GM18499 (cell line): ENCODE data around the gene PRRG1.
"Not testable (repeated sequence)": the region's sequence is repeated elsewhere in the genome, so short reads cannot be mapped to it uniquely, and the experiment has no call there.

Experiments used
- ATAC-seq: cut with Tn5 transposase; IDR thresholded peaks from one replicate; pipeline ENCODE4 v1.9.1; 2021; ENCODE audit warnings: moderate number of reproducible peaks; ENCODE audit not compliant: insufficient read depth, unreplicated experiment

The PRRG1 gene

GRCh38 chrX:37371578-37371991 is 22.4 kb downstream of the PRRG1 start:
- no peak for ATAC-seq

GRCh38 chrX:37378404-37378803 is 29.2 kb downstream of the PRRG1 start:
- ATAC-seq = no peak

DNA sequence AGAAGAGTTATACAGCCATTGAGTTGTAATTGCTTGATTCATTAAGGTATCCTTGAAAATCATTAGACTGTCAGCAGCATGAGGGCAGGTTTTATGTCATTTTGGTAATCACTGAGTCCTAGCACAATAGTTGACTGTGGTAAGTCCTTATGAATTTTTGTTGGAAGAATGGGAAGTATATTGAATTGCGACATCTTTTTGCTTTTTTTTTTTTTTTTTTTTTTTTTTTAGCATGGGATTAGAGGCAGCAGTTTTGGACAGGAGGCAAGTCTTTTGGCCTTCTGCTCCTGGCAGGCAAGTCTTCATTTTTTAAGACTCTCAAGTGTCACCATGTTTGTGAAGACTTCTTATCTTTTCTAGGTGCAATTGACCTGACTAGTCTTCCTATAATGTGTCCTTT is 29.7 kb downstream of the PRRG1 start:
- ATAC-seq = no peak

DNA sequence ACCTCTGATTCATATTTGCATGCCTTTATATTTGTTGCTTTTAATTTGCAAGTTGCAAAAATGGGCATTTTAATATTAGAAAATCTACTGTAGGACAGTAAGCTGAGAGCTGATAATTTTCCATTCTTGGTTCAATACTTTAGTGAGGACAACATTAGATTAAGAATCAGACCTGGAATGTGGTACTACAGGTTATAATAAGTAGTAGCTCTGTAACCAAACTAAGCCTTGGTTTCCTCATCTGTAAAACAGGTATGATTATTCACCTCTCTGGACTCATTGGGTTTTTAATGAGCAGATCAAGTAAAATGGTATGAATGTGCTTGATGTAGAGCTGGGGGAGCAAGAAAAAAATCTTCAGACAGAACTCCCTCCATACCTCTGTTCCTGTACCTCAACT is 31.1 kb downstream of the PRRG1 start:
- ATAC-seq = no peak

DNA sequence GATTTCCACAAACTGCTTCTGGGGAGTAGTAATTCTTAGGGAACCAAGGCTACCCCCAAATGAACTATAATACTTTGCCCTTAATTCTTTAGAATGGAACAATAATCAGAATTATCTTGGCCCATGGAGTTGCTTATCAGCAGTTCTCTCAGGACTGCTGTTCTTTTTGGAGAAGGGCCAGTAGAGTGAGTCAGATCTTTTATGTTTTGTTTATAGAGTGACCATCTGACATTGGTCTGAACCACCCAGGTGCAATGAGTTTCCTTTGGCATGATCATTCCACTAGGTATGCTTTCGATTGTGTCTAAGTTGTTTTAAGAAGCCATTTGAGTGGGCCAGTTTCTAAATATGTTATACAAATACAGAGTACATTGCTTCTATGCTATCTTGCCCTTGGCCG is 31.8 kb downstream of the PRRG1 start:
- no peak for ATAC-seq

GRCh38 chrX:37383313-37383712 is 34.1 kb downstream of the PRRG1 start:
- no peak for ATAC-seq

- ATAC-seq = no peak
These were observed 39.2 kb downstream of the PRRG1 start for GRCh38 chrX:37388413-37388812.

DNA sequence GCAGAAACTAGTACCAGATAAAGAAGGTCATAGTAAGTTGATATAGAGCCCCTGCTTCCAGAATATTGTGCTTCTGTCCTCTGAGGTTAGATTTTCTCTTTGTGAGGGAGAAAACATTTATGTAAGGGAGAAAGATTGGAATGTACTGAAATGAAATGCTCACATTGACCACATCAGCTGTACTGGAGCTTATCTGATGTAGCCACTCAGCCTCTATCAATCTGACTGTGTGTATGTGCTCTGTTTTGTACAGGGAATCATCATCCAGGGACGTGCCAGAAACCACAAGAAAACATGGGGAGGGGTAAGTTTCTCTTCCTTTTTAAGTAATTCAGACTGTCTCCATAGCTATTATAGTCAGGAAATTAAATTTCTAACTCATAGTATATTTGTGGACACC is 56.8 kb downstream of the PRRG1 start:
- no peak for ATAC-seq

- ATAC-seq = no peak
These were observed 58.6 kb downstream of the PRRG1 start for GRCh38 chrX:37407736-37408135.

DNA sequence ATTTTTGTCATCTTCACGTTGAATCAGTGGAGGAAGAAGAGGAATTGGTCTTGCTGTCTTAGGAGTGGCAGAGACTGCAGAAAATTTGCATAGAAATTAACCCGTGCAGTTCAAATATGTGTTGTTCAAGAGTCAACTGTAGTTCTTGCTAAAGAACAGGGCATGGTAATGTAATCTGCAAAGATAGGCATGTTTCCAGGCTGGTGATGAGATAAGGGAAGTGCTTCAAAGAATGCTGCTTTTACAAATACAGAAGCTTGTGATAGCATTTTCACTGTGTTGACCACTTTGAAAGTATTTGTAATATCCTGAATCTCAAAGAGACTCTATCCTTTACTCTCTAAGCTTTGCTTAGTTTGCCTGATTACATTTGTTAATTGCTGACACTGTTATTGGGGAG is 60.1 kb downstream of the PRRG1 start:
- no peak for ATAC-seq

DNA sequence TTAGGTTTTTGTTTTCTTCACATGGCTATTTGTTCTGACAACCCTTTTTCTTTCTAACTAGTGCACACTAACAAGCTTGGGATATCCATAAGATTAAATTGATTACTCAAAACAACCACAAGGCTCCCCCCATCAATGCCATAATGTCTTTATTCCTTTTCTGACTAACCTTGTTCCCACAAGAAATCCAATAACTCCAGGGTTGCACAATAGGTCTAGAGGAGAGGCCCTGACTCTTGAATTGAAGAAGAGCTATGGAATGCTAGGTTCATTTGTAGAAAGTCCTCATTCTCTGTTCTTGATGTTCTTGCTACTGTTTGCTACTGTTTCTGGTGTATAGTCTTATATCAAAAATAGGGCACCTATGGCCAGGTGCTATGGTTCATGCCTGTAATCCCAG is 71.0 kb downstream of the PRRG1 start:
- no peak for ATAC-seq

GRCh38 chrX:37420756-37421155 is 71.6 kb downstream of the PRRG1 start:
- ATAC-seq = no peak

DNA sequence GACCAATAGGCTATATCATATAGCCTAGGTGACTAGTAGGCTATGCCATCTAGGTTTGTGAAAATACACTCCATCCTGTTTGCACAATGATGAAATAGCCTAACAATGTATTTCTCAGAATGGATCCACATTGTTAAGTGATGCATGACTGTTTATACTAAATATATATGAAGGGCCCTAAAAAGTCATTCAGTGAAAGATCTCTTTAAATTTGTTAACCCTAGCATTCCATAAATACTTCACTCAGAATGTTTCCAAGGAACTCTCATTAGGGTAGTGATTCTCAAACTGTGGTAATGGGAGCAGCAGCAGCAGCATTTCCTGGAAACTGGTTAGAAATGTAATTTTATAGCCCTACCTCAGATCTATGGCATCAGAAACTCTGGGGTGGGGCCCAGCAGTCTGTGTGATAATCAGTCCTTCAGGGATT is 74.9 kb downstream of the PRRG1 start:
- ATAC-seq = no peak

DNA sequence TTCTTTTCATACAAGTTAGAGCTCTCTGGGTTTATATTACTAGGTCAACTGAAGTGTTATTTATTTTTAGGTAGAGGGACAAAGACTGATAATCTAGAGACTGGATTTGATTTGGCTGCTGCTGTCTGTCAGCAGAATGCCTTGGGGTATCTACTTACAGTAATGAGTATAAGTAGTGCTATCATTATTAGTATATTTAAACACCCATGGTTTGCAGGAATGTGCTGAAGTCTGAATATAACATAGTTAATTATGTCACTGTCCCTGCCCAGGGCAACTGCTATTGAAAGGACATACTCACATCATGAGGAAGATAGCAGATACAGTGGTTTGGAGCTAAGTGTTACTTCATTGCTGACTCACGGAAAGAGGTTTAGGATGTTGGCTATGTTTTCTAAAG is 76.2 kb downstream of the PRRG1 start:
- no peak for ATAC-seq

GRCh38 chrX:37428962-37429361 is 79.8 kb downstream of the PRRG1 start:
- ATAC-seq = not testable (repeated sequence)

- ATAC-seq = no peak
These were observed 85.2 kb downstream of the PRRG1 start for GRCh38 chrX:37434362-37434761.

DNA sequence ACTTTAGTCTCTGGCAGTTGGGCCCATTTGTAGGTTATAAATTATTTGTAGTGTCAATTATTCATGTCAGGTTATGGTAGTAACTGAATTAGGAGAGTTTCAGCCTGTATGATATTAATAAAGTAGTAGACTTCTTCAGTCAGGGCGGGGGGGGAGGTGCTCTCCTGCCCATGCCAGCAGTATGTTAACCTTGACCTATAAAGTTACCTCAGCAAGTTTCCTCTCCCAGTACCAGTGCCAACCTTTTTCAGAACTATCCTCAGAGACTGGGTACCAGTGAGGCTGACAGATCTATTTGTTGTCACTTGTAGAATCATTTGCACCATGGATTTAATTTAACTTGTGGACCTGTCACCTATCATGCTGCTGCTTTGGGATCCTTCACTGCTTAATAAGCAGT is 88.0 kb downstream of the PRRG1 start:
- ATAC-seq = no peak

- ATAC-seq = no peak
These were observed 92.2 kb downstream of the PRRG1 start for GRCh38 chrX:37441377-37441776.

DNA sequence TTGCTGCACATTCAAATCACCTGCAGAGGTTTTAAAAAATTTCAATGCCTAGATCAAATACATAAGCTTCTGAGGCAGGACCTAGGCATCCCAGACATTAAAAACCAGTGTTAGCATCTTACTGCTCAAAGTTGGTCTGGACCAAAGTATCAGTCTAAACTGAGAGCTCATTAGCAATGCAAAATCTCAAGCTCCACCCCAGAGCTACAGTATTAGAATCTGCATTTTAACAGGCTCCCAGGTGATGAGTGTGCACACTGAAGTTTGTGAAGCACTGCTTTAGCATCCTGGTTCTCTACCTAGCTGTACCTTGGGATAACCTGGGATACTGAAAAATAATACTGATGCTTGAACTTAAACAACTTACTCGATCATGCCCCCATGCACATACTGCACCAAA is 96.0 kb downstream of the PRRG1 start:
- ATAC-seq = no peak

DNA sequence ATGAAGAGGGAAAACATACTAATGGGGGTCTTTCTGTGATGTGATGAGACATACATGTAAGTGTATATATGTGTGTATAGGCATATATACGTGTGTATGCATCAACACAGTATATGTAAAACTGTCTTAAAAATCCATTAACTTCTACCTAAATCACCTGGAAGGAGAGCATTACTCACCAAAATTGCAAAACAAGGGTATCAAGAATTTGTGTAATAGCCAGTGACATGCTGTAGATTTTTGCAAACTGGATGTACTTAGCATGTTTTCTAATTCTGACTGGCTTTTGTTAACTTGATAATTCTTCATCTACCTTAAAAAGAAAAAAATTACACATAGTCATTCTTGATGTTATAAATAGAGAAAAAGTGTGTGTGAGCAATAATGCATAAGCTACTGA is 104.7 kb downstream of the PRRG1 start:
- no peak for ATAC-seq

DNA sequence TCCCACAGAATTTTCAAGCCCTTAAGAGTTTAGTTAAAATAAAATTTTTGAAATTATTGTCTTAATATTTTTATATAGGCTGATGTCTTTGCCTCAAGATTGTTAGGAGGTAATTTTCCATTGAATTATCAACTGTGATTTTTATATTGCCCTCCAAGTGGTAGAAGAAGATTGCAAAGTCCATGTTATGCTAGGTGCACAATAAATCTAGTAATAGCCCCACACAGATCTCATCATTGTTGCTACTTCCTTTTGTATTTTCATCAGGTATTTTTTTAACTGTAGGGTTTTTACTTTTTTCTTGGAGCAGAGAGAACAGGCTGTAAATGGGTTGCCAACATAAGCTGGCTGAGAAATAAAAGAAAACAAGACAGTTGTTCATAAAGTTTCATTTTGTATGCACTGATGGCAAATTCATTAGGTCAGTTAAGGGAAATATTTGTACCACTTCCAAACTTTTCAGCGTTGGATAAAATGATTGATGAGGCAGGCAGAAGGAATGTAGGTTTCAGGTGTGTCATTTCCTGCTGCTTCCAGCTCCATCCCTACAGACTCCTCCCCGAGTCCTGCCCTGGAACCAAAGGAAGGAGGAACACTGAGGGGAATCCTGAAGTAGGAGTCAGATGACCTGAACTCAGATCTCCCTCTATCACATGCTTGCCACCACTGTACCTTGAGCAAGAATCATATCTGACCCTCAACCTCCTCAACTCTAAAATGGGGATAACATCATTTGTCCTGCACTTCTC is 105.5 kb downstream of the PRRG1 start:
- ATAC-seq = no peak

- no peak for ATAC-seq
These were observed 106.2 kb downstream of the PRRG1 start for GRCh38 chrX:37455381-37455780.

- not testable (repeated sequence) for ATAC-seq
These were observed 111.1 kb downstream of the PRRG1 start for GRCh38 chrX:37460285-37460684.
